GM23248 (cell line): ENCODE results near the gene NUP93.

ENCODE experiments used
- EZH2 ChIP-seq: fragments of 200-600 bp; sonication (generic); IDR thresholded peaks from 2 replicates; pipeline ENCODE4 v1.6.1; 2018; ENCODE audit warnings: antibody characterized with exemption, mild to moderate bottlenecking; ENCODE audit not compliant: insufficient read depth, poor library complexity, severe bottlenecking
- EZH2phosphoT487 ChIP-seq: fragments of 200-600 bp; sonication (generic); IDR thresholded peaks from 2 replicates; pipeline ENCODE4 v1.6.1; 2018; ENCODE audit warnings: antibody characterized with exemption, moderate library complexity, mild to moderate bottlenecking, low read depth; ENCODE audit not compliant: insufficient read depth

DNA sequence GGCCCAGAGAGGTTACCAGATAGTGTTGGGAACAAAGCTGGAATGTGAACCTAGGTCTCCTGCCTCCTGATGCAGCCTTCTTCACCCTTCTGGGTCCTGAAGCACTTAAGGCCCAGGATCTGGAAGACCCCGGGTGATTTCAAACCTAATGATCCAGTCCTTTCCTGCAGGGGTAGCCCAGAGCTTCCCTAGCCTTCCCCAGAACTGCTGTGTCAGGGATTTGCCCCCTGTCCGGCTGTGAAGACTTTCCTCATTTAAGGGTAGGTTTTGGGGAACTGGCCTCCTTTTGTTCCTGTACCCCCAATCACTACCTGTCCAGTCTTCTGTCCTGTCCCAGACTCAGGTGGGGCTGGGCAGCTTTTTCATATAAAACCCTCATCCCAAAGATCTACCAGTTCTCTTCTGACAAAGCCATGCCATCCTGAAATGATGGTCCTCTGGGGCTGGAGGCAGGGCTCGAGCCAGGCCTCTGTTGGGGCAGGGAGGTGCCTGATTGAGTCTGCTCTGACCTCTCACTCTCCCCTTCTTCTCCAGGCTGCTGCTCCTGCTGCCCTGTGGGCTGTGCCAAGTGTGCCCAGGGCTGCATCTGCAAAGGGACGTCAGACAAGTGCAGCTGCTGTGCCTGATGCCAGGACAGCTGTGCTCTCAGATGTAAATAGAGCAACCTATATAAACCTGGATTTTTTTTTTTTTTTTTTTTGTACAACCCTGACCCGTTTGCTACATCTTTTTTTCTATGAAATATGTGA, 46.3 kb upstream of the NUP93 start:
- TF ChIP-seq EZH2 (no peak), EZH2phosphoT487 (no peak)
